H1 (cell line): Measurements from ENCODE around the gene WEE1. TPM values are rescaled to one million over a fixed set of nuclear protein-coding genes. Genes with fewer than 3 reads are reported as not detected.

ENCODE experiments used
- CBX8 ChIP-seq: fragments of 300-800, 300-1000 bp; sonication (generic); IDR thresholded peaks from 2 replicates; pipeline ENCODE4 v1.7.1; 2016; ENCODE audit warnings: low read depth, low read length, borderline replicate concordance
- NRF1 ChIP-seq: IDR thresholded peaks from 2 replicates; pipeline ENCODE4 v1.6.1; 2011; ENCODE audit warnings: mild to moderate bottlenecking, low read depth, low read length, improper control_type of control experiment
- RAD21 ChIP-seq, 2 experiments: IDR thresholded peaks in 1 of 2; conservative IDR thresholded peaks in 1 of 2; 2 replicates each; pipeline ENCODE4 v1.6.1; 2011; ENCODE audit warnings: low read depth in 2 of 2, low read length in 2 of 2, improper control_type of control experiment in 1 of 2, inconsistent platforms in 1 of 2, mild to moderate bottlenecking in 1 of 2, moderate library complexity in 1 of 2
- ZNF274 ChIP-seq: IDR thresholded peaks from 2 replicates; pipeline ENCODE4 v1.7.0; 2012; ENCODE audit warnings: low read length, borderline replicate concordance; ENCODE audit errors: extremely low read depth
- polyA plus RNA-seq, 7 experiments: library from polyadenylated mRNA; depleted of rRNA in 3 of 7; stranded (reverse) in 5 of 7; unstranded in 2 of 7; fragments of >200 nt in 5 of 7; fragments of 200-250 nt in 2 of 7; gene quantifications; 1 replicate in 5 of 7; 2 replicates in 1 of 7; 4 replicates in 1 of 7; pipeline versions ENCODE4 v1.2.1 to v1.2.3, GENCODE V29; 2011 to 2013; ENCODE audit warnings: missing spikeins in 2 of 7, mixed read lengths in 2 of 7
- total RNA-seq: library from RNA; stranded (reverse); fragmentation: NEBNext Ultra II Directional; extraction: Animal tissue kit (Norgen Biotek cat#: 25700); gene quantifications from 2 replicates; pipeline ENCODE4 v1.2.1, GENCODE V29; 2021

Gene WEE1
- total and polyA plus RNA-seq, 2 of the 8 experiments (the other 6 are each of a cell fraction or from before 2014, with no cell fraction given), result 40.8 to 120 TPM

- TF ChIP-seq ZNF274 (no peak), NRF1 (no peak), CBX8 (no peak), RAD21 (IDR thresholded peaks at IDR 0.05 in 1 of 2, conservative IDR thresholded peaks at IDR 0.05 in 1 of 2; ENCODE audit: low read depth in 2 of 2, low read length in 2 of 2) (no peak)
These were observed 39.6 kb upstream of the WEE1 start (continued) for GRCh38 chr11:9533736-9534473.
